SH-SY5Y (cell line): ENCODE data around the gene ZFP36L1.

Experiments
- GATA2 ChIP-seq: IDR thresholded peaks from 2 replicates; pipeline ENCODE4 v1.6.1; 2011; ENCODE audit warnings: mild to moderate bottlenecking, low read depth, low read length
- GATA3 ChIP-seq: IDR thresholded peaks from 2 replicates; pipeline ENCODE4 v1.6.1; 2011; ENCODE audit warnings: low read depth, mild to moderate bottlenecking, low read length, moderate library complexity

DNA sequence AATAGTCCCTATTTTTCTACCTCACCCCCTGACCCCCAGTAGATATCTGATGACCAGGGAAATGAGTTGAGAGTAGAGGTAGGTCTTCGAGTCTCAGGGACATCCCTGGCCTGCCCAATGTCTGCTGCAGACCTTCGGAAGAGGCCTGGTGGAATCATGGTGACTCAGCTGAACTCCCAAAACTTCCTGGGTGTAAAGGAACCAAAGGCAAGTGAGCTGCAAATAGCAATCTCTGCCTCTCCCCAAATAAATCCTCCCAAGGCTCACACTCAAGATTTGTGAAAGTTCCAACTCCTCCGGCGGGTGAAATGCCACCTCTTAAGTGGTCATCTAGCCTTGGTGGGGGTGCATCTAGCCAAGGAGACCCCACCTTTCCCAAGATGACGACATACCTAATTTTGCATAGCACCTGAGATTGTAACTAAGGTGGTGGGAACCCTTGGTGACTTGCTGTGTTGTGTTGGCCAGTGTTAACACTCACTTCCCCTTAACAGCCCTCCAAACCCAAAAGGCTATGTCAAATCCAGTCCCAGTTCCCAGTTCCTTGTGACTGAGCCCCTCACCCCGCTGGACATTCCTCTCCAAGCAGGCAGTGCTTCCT is 6.3 kb downstream of the ZFP36L1 start:
- TF ChIP-seq GATA2 (no peak), GATA3 (no peak)
